PC-3 (cell line): ENCODE results near the gene LENEP. TPM values are rescaled to one million over a fixed set of nuclear protein-coding genes. Genes with fewer than 3 reads are reported as not detected.

ENCODE experiments used
- ATAC-seq: fragments of 200-7000 bp; cut with Tn5 transposase; 2 replicates; pipeline ENCODE4 v1.9.1; 2020; ENCODE audit warnings: mild to moderate bottlenecking, moderate library complexity
- BruUV-seq: library from RNA; stranded (reverse); fragments of 400-500 nt; replicated peaks from 2 replicates; lab custom pipeline; 2021; lab: Mats Ljungman, UMichigan
- CTCF ChIA-PET: fragments of 300-600 bp; sonication (Branson Sonifier 250); formaldehyde crosslinking; loops from one replicate; lab custom pipeline; 2022; ENCODE audit warnings: antibody characterized with exemption; lab: Charles Lee
- POLR2A ChIA-PET: fragments of 300-600 bp; sonication (Branson Sonifier 250); formaldehyde crosslinking; loops from one replicate; lab custom pipeline; 2022; ENCODE audit warnings: antibody characterized with exemption; ENCODE audit not compliant: unreplicated experiment; lab: Charles Lee
- DNase-seq: peaks from one replicate; pipeline ENCODE4 v3.0.0-alpha.2; 2015
- H2AFZ ChIP-seq: fragments of 300-600 bp; sonication (generic); 2 replicates; pipeline ENCODE4 v1.6.0; 2016; ENCODE audit warnings: antibody characterized with exemption, low read length
- H3F3A ChIP-seq: fragments of 300-600 bp; sonication (generic); one replicate; pipeline ENCODE4 v1.6.0; 2017; ENCODE audit warnings: antibody characterized with exemption, low read length, control low read depth, mild to moderate bottlenecking; ENCODE audit not compliant: unreplicated experiment
- H3K27ac ChIP-seq: fragments of 300-600 bp; sonication (generic); 2 replicates; pipeline ENCODE4 v1.5.1; 2016; ENCODE audit warnings: mild to moderate bottlenecking, low read length
- H3K27me3 ChIP-seq: fragments of 300-600 bp; sonication (generic); 2 replicates; pipeline ENCODE4 v1.6.1; 2016; ENCODE audit warnings: low read length, mixed read lengths
- H3K36me3 ChIP-seq: fragments of 300-600 bp; sonication (generic); 2 replicates; pipeline ENCODE4 v1.6.1; 2016; ENCODE audit warnings: low read depth, mixed run types, low read length, mixed read lengths
- H3K4me1 ChIP-seq: fragments of 300-600 bp; sonication (generic); 2 replicates; pipeline ENCODE4 v1.5.1; 2016; ENCODE audit warnings: low read length; ENCODE audit not compliant: insufficient read depth
- H3K4me2 ChIP-seq: fragments of 300-600 bp; sonication (generic); 2 replicates; pipeline ENCODE4 v1.6.0; 2016; ENCODE audit warnings: low read length
- H3K4me3 ChIP-seq: fragments of 300-600 bp; sonication (generic); 2 replicates; pipeline ENCODE4 v1.5.1; 2016; ENCODE audit warnings: mild to moderate bottlenecking, low read length, mixed read lengths
- H3K79me2 ChIP-seq: fragments of 300-600 bp; sonication (generic); 2 replicates; pipeline ENCODE4 v1.6.1; 2017; ENCODE audit warnings: low read length, mixed read lengths
- H3K9ac ChIP-seq: fragments of 300-600 bp; sonication (generic); 2 replicates; pipeline ENCODE4 v1.6.0; 2016; ENCODE audit warnings: mild to moderate bottlenecking, low read length
- H3K9me2 ChIP-seq: fragments of 300-600 bp; sonication (generic); replicated peaks from 2 replicates; pipeline ENCODE4 v1.6.1; 2016; ENCODE audit warnings: mixed run types, low read length, mixed read lengths
- H3K9me3 ChIP-seq: fragments of 300-600 bp; sonication (generic); 2 replicates; pipeline ENCODE4 v1.6.1; 2016; ENCODE audit warnings: low read length, mixed read lengths
- H4K20me1 ChIP-seq: fragments of 300-600 bp; sonication (generic); 2 replicates; pipeline ENCODE4 v1.6.1; 2016; ENCODE audit warnings: low read length, mixed read lengths
- CTCF ChIP-seq: fragments of 300-600 bp; sonication (generic); conservative IDR thresholded peaks from 2 replicates; pipeline ENCODE4 v1.5.1; 2017; ENCODE audit warnings: antibody characterized with exemption, low read depth, mild to moderate bottlenecking, low read length
- EZH2 ChIP-seq: fragments of 300-600 bp; sonication (generic); IDR thresholded peaks from one replicate; pipeline ENCODE4 v1.6.1; 2017; ENCODE audit warnings: antibody characterized with exemption, mild to moderate bottlenecking, low read length; ENCODE audit not compliant: unreplicated experiment
- EZH2phosphoT487 ChIP-seq: fragments of 300-600 bp; sonication (generic); IDR thresholded peaks from 2 replicates; pipeline ENCODE4 v1.6.1; 2018; ENCODE audit warnings: mild to moderate bottlenecking, antibody characterized with exemption, low read length, borderline replicate concordance
- intact Hi-C: fragments of 100-400 bp; cut with micrococcal nuclease; formaldehyde crosslinking; loops from 2 replicates; pipeline ENCODE4 v1.9.0; 2023
- total RNA-seq: library from RNA; depleted of rRNA; stranded (reverse); fragments of >200 nt; gene quantifications from 2 replicates; pipeline ENCODE4 v1.2.3, GENCODE V29; 2014

The LENEP gene
- total RNA-seq, 1 experiment from 2014 or later: not detected

- Histone ChIP-seq H3F3A (no peaks in the 10 kb centered on the region), H3K27ac (no peak overlapping the region), H3K4me2 (no peak overlapping the region), H3K9ac (no peak overlapping the region), H3K4me1 (peaks cover 21% of the 10 kb centered on the region), H3K79me2 (no peaks in the 10 kb centered on the region), H3K4me3 (no peak overlapping the region), H4K20me1 (no peaks in the 10 kb centered on the region), H3K9me2 (no peaks in the 10 kb centered on the region), H3K27me3 (no peaks in the 10 kb centered on the region), H2AFZ (no peak overlapping the region), H3K36me3 (peaks cover 18% of the 10 kb centered on the region), H3K9me3 (no peaks in the 10 kb centered on the region)
- DNase-seq (no peak), ATAC-seq (no peak)
- ChIA-PET POLR2A (interaction anchor here (0.5 to 0.7 kb wide), 3 partner anchors 17 to 1096 kb away, joined by 3 to 8 read pairs (median 6); partner anchors contain the start of genes ADAM15 and ZBTB7B), CTCF (interaction anchor here (0.6 kb wide), 2 partner anchors 35 to 55 kb away, joined by 3 to 8 read pairs; no protein-coding TSS in a partner anchor)
- intact Hi-C loops: loop anchor here (5.0 kb wide), 1 partner anchor 33 kb away; the partner anchor contains the start of gene ADAM15
- TF ChIP-seq EZH2 (no peak), CTCF (no peak), EZH2phosphoT487 (no peak)
- no TSS peak for BruUV-seq
Observed at GRCh38 chr1:155019377-155020245, 26.2 kb downstream of the LENEP start.

- DNase-seq (peak; percentile 35), ATAC-seq (no peak)
- Histone ChIP-seq H3F3A (no peaks in the 10 kb centered on the region), H3K9ac (no peak overlapping the region), H3K4me2 (no peak overlapping the region), H3K79me2 (no peaks in the 10 kb centered on the region), H3K4me1 (peaks cover 19% of the 10 kb centered on the region), H4K20me1 (no peaks in the 10 kb centered on the region), H3K9me3 (no peaks in the 10 kb centered on the region), H3K9me2 (no peaks in the 10 kb centered on the region), H3K36me3 (no peaks in the 10 kb centered on the region; the same call in 1 of the 2 replicates), H3K27me3 (no peaks in the 10 kb centered on the region), H3K27ac (no peak overlapping the region), H3K4me3 (no peak overlapping the region), H2AFZ (no peak overlapping the region)
- ChIA-PET CTCF (interaction anchor here (0.7 kb wide), 1 partner anchor 78 kb away, joined by 8 read pairs; no protein-coding TSS in a partner anchor), POLR2A (no interaction called here)
- intact Hi-C loops: no loop called here
- no peak for TF ChIP-seq CTCF
- TF ChIP-seq EZH2phosphoT487: no peak
- no peak for TF ChIP-seq EZH2
- no TSS peak for BruUV-seq
Observed at GRCh38 chr1:155022136-155022926, 28.9 kb downstream of the LENEP start.
